CD4-positive, alpha-beta memory T cell (primary cell): ENCODE results near the gene GYG1. TPM values are rescaled to one million over a fixed set of nuclear protein-coding genes. Genes with fewer than 3 reads are reported as not detected.

ENCODE experiments used
- CTCF ChIA-PET: fragments of 350-600 bp; sonication (Branson Sonifier 250); formaldehyde crosslinking; loops from one replicate; lab custom pipeline; 2021; ENCODE audit warnings: inconsistent platforms; ENCODE audit not compliant: partially characterized antibody; lab: Charles Lee
- POLR2A ChIA-PET: fragments of 350-600 bp; sonication (Branson Sonifier 250); formaldehyde crosslinking; loops from one replicate; lab custom pipeline; 2021; ENCODE audit not compliant: partially characterized antibody; lab: Charles Lee
- DNase-seq, 5 donors: peaks; one replicate each; pipeline versions ENCODE4 v3.0.0 to v3.0.0-alpha.2; 2020 to 2022; ENCODE audit warnings: mixed read lengths in 1 of 5
- H3K27ac ChIP-seq: one replicate; pipeline ENCODE4 v1.7.0; 2013; ENCODE audit warnings: low read depth, low read length
- H3K27me3 ChIP-seq: 2 replicates; pipeline ENCODE4 v1.7.0; 2013; ENCODE audit warnings: mild to moderate bottlenecking, low read length, moderate library complexity; ENCODE audit not compliant: insufficient read depth
- H3K36me3 ChIP-seq: 2 replicates; pipeline ENCODE4 v1.7.0; 2013; ENCODE audit warnings: mild to moderate bottlenecking, low read length, moderate library complexity; ENCODE audit not compliant: insufficient read depth
- H3K4me1 ChIP-seq: 2 replicates; pipeline ENCODE4 v1.7.0; 2013; ENCODE audit warnings: mild to moderate bottlenecking, low read length, moderate library complexity; ENCODE audit not compliant: insufficient read depth
- H3K4me3 ChIP-seq, 2 donors: one replicate each; pipeline ENCODE4 v1.7.0; 2013; ENCODE audit warnings: low read length in 2 of 2, mild to moderate bottlenecking in 1 of 2
- H3K9me3 ChIP-seq, 2 donors: one replicate each; pipeline ENCODE4 v1.7.0; 2013; ENCODE audit warnings: low read length in 2 of 2, control low read depth in 1 of 2; ENCODE audit not compliant: control insufficient read depth in 1 of 2
- H3K27ac Mint-ChIP-seq, 7 donors: one replicate each; pipeline ENCODE4 v1.8.0; 2020 to 2021; ENCODE audit warnings: mixed read lengths in 7 of 7, mild to moderate bottlenecking in 6 of 7, inconsistent platforms in 3 of 7, moderate library complexity in 3 of 7
- H3K27me3 Mint-ChIP-seq, 2 donors: one replicate each; pipeline ENCODE4 v1.8.0; 2020 to 2021; ENCODE audit warnings: mixed read lengths in 2 of 2
- H3K36me3 Mint-ChIP-seq, 2 donors: one replicate each; pipeline ENCODE4 v1.8.0; 2020 to 2021; ENCODE audit warnings: mixed read lengths in 2 of 2, inconsistent platforms in 1 of 2, mild to moderate bottlenecking in 1 of 2
- H3K4me1 Mint-ChIP-seq, 4 donors: one replicate each; pipeline ENCODE4 v1.8.0; 2020 to 2021; ENCODE audit warnings: mixed read lengths in 4 of 4, mild to moderate bottlenecking in 1 of 4
- H3K4me3 Mint-ChIP-seq, 8 donors: one replicate each; pipeline ENCODE4 v1.8.0; 2020 to 2021; ENCODE audit warnings: mixed read lengths in 8 of 8, mild to moderate bottlenecking in 7 of 8, moderate library complexity in 6 of 8, inconsistent platforms in 3 of 8
- H3K9me3 Mint-ChIP-seq, 8 donors: one replicate each; pipeline ENCODE4 v1.8.0; 2020 to 2021; ENCODE audit warnings: mixed read lengths in 8 of 8, mild to moderate bottlenecking in 5 of 8, inconsistent platforms in 3 of 8, moderate library complexity in 1 of 8
- intact Hi-C: fragments of 100-400 bp; cut with micrococcal nuclease; formaldehyde crosslinking; loops from one replicate; pipeline ENCODE4 v1.15.1; 2023
- polyA plus RNA-seq, 2 donors: library from polyadenylated mRNA; unstranded; fragments of 300-500 nt; fragmentation: Illumina TruSeq; gene quantifications; one replicate each; pipeline ENCODE4 v1.2.3, GENCODE V29; 2021
- total RNA-seq, 2 experiments: library from RNA; stranded (reverse); gene quantifications; one replicate each; pipeline ENCODE4 v1.2.3, GENCODE V29; 2021

Gene GYG1
- total and polyA plus RNA-seq, 4 experiments from 2014 or later: 20.9 to 54.9 (median 29.2) TPM

- Mint-ChIP-seq H3K4me1 (peaks cover 22 to 59% (median 37%) of the 10 kb centered on the region in 4 donors), H3K36me3 (peaks cover 45 to 59% of the 10 kb centered on the region in 2 donors), H3K27ac (peak overlapping the region; percentile 69 to 93 (median 86)), H3K9me3 (no peaks in the 10 kb centered on the region), H3K27me3 (no peaks in the 10 kb centered on the region), H3K4me3 (peak overlapping the region in 7 of 8 donors; percentile 29 to 77 (median 55))
- H3K4me1 ChIP-seq: peaks cover 17% of the 10 kb centered on the region
- intact Hi-C loops: no loop called here
- peak overlapping the region; percentile 37 for H3K27ac ChIP-seq
- peaks cover 8% of the 10 kb centered on the region for H3K36me3 ChIP-seq
- no peaks in the 10 kb centered on the region for H3K9me3 ChIP-seq
- CTCF ChIA-PET: interaction anchor here (1.2 to 1.8 kb wide), 3 partner anchors 10 to 277 kb away, joined by 4 to 6 read pairs (median 4); no protein-coding TSS in a partner anchor
- H3K4me3 ChIP-seq: no peak overlapping the region
- H3K27me3 ChIP-seq: no peaks in the 10 kb centered on the region
- POLR2A ChIA-PET: interaction anchor here (0.8 to 4.2 kb wide), 2 partner anchors 8 to 11 kb away, joined by 6 to 29 read pairs; partner anchors contain the start of gene GYG1
- DNase-seq: peak in 1 of 5 donors; percentile 48
Observed at GRCh38 chr3:148998715-148999423, 7.5 kb downstream of the GYG1 start.

GRCh38 chr3:148999806-149000205, 8.5 kb downstream of the GYG1 start:
- peak overlapping the region in 2 of 7 donors; percentile 69 to 86 for H3K27ac Mint-ChIP-seq
- H3K4me3 ChIP-seq: no peak overlapping the region
- H3K36me3 ChIP-seq: peaks cover 4% of the 10 kb centered on the region
- H3K9me3 Mint-ChIP-seq: no peaks in the 10 kb centered on the region
- peaks cover 49 to 60% of the 10 kb centered on the region in 2 donors for H3K36me3 Mint-ChIP-seq
- H3K27me3 ChIP-seq: no peaks in the 10 kb centered on the region
- H3K4me3 Mint-ChIP-seq: peak overlapping the region in 1 of 8 donors; percentile 10
- no peaks in the 10 kb centered on the region for H3K9me3 ChIP-seq
- ChIA-PET CTCF (interaction anchor here (1.0 to 1.8 kb wide), 2 partner anchors 11 to 51 kb away, joined by 3 to 4 read pairs; no protein-coding TSS in a partner anchor), POLR2A (interaction anchor here (4.2 kb wide), 1 partner anchor 9 kb away, joined by 29 read pairs; the partner anchor contains the start of gene GYG1)
- intact Hi-C loops: no loop called here
- DNase-seq: no peak
- H3K4me1 Mint-ChIP-seq: peaks cover 26 to 59% (median 42%) of the 10 kb centered on the region in 4 donors
- H3K27me3 Mint-ChIP-seq: no peaks in the 10 kb centered on the region
- H3K4me1 ChIP-seq: peaks cover 20% of the 10 kb centered on the region
- H3K27ac ChIP-seq: no peak overlapping the region

DNA sequence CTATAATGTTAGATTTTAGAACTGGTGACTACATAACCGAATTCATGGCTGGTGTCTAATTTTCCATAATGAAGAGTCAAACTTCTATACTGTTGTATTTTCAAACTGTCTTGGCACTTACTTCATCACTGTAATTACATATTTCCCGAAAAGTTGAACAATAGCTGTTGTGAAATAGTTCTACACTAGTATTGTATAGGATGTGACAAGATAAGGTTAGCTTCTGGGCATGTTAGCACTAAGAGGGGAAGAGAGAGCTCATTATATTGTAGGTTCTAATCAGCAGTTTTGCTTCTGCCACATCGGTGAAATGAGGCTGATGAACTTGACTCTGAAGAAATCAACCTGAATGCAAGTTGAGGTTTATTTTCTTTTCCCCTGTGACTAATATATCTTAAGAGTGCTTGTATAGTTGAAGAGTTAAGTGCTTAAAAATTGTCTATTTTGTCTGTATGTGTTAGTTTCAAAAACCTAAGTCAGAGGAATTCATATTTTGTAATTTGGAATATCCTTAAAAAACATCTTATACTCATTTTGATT, 8.9 kb downstream of the GYG1 start:
- intact Hi-C loops: no loop called here
- peaks cover 4% of the 10 kb centered on the region for H3K36me3 ChIP-seq
- no peak overlapping the region for H3K27ac ChIP-seq
- Mint-ChIP-seq H3K27ac (peak overlapping the region in 1 of 7 donors; percentile 86), H3K27me3 (no peaks in the 10 kb centered on the region), H3K36me3 (peaks cover 44 to 59% of the 10 kb centered on the region in 2 donors), H3K9me3 (no peaks in the 10 kb centered on the region), H3K4me3 (no peak overlapping the region), H3K4me1 (peaks cover 26 to 59% (median 42%) of the 10 kb centered on the region in 4 donors)
- ChIA-PET POLR2A (interaction anchor here (4.2 kb wide), 1 partner anchor 9 kb away, joined by 29 read pairs; the partner anchor contains the start of gene GYG1), CTCF (interaction anchor here (1.0 to 1.8 kb wide), 3 partner anchors 11 to 51 kb away, joined by 3 to 5 read pairs (median 4); no protein-coding TSS in a partner anchor)
- H3K9me3 ChIP-seq: no peaks in the 10 kb centered on the region
- H3K4me3 ChIP-seq: no peak overlapping the region
- H3K4me1 ChIP-seq: peaks cover 20% of the 10 kb centered on the region
- H3K27me3 ChIP-seq: no peaks in the 10 kb centered on the region
- no peak for DNase-seq

DNA sequence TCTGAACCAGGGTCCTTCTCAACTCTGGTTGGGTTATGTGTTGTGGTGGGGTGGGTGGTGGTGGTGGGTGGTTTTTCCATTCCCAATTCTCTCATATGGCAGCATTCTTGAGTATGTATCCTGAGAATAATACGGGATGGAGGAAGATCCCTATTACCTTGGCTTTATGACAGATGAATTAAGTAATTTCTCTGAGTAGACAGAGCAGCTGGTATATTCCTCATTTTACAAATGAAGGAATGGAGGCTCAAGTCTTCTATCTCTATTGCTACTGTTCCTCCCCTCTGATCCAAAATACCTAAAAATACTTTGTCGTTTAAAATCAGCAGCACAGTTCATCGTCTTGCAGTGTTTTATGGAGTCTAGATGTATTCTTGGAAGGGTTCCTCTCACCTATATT, 10.4 kb downstream of the GYG1 start:
- no peak for DNase-seq
- Histone ChIP-seq H3K27ac (no peak overlapping the region), H3K9me3 (no peaks in the 10 kb centered on the region), H3K4me3 (no peak overlapping the region), H3K4me1 (peaks cover 20% of the 10 kb centered on the region), H3K36me3 (peaks cover 4% of the 10 kb centered on the region), H3K27me3 (no peaks in the 10 kb centered on the region)
- CTCF ChIA-PET: interaction anchor here (1.6 kb wide), 1 partner anchor 48 kb away, joined by 5 read pairs; no protein-coding TSS in a partner anchor
- Mint-ChIP-seq H3K27me3 (no peaks in the 10 kb centered on the region), H3K4me3 (no peak overlapping the region), H3K9me3 (no peaks in the 10 kb centered on the region), H3K27ac (peak overlapping the region in 1 of 7 donors; percentile 7), H3K4me1 (peaks cover 23 to 54% (median 36%) of the 10 kb centered on the region in 4 donors), H3K36me3 (peaks cover 32 to 50% of the 10 kb centered on the region in 2 donors)
- intact Hi-C loops: no loop called here
- POLR2A ChIA-PET: interaction anchor here (4.2 kb wide), 1 partner anchor 11 kb away, joined by 29 read pairs; the partner anchor contains the start of gene GYG1

- Mint-ChIP-seq H3K9me3 (no peaks in the 10 kb centered on the region), H3K27ac (peak overlapping the region; percentile 46 to 78 (median 54)), H3K4me1 (peaks cover 19 to 53% (median 30%) of the 10 kb centered on the region in 4 donors), H3K36me3 (peaks cover 43 to 55% of the 10 kb centered on the region in 2 donors), H3K27me3 (no peaks in the 10 kb centered on the region), H3K4me3 (peak overlapping the region in 1 of 8 donors; percentile 31)
- no peak overlapping the region for H3K4me3 ChIP-seq
- ChIA-PET POLR2A (interaction anchor here (1.0 kb wide), 1 partner anchor 12 kb away, joined by 3 read pairs; no protein-coding TSS in a partner anchor), CTCF (no interaction called here)
- H3K4me1 ChIP-seq: peaks cover 12% of the 10 kb centered on the region
- intact Hi-C loops: no loop called here
- H3K9me3 ChIP-seq: no peaks in the 10 kb centered on the region
- no peaks in the 10 kb centered on the region for H3K27me3 ChIP-seq
- peak in 1 of 5 donors; percentile 72 for DNase-seq
- H3K36me3 ChIP-seq: peaks cover 4% of the 10 kb centered on the region
- H3K27ac ChIP-seq: no peak overlapping the region
Observed at GRCh38 chr3:149003653-149004305, 12.4 kb downstream of the GYG1 start.

DNA sequence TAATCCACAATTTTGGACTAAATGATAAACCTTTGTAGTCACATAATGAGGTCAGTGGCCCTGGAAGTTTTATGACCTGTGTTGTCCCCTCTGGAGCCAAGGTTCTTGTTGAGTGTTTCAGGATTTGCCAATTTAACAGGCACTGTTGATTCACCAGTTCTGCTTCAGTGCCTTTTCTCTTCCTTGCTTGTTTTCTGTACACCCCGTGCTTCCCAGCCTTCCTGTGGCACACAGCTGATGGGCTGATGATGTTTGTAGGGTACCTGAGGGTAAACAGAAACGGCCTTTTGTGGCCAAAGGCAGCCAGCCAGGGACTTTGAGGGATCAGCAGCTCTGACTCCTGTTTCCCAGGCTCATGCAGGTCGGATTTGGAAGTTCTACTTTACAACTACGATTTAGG, 13.3 kb downstream of the GYG1 start:
- Mint-ChIP-seq H3K9me3 (no peaks in the 10 kb centered on the region), H3K36me3 (peaks cover 48 to 54% of the 10 kb centered on the region in 2 donors), H3K4me1 (peaks cover 17 to 53% (median 28%) of the 10 kb centered on the region in 4 donors), H3K27me3 (no peaks in the 10 kb centered on the region), H3K4me3 (no peak overlapping the region), H3K27ac (peak overlapping the region in 3 of 7 donors; percentile 17 to 58 (median 29))
- Histone ChIP-seq H3K4me3 (no peak overlapping the region), H3K9me3 (no peaks in the 10 kb centered on the region), H3K27me3 (no peaks in the 10 kb centered on the region), H3K27ac (no peak overlapping the region), H3K4me1 (peaks cover 13% of the 10 kb centered on the region), H3K36me3 (peaks cover 4% of the 10 kb centered on the region)
- POLR2A ChIA-PET: interaction anchor here (1.0 kb wide), 1 partner anchor 13 kb away, joined by 3 read pairs; no protein-coding TSS in a partner anchor
- no peak for DNase-seq
- CTCF ChIA-PET: no interaction called here
- intact Hi-C loops: no loop called here
